ENCODE data around the gene SH3BP4. TPM values are rescaled to one million over a fixed set of nuclear protein-coding genes. Genes with fewer than 3 reads are reported as not detected.

SH3BP4 gene
- total RNA-seq, 1 donor from 2014 or later: 116 TPM

- DNase-seq (ENCODE audit: low read depth): no peak
Measured at GRCh38 chr2:234983011-234983726, 31.4 kb downstream of the SH3BP4 start.

- no peak for DNase-seq (ENCODE audit: low read depth)
Measured at GRCh38 chr2:234985608-234986245, 33.9 kb downstream of the SH3BP4 start.

GRCh38 chr2:234986390-234986789, 34.6 kb downstream of the SH3BP4 start:
- DNase-seq (ENCODE audit: low read depth): no peak

GRCh38 chr2:234986876-234987720, 35.3 kb downstream of the SH3BP4 start:
- no peak for DNase-seq (ENCODE audit: low read depth)

GRCh38 chr2:234987754-234988153, 35.9 kb downstream of the SH3BP4 start:
- no peak for DNase-seq (ENCODE audit: low read depth)

GRCh38 chr2:234988491-234988890, 36.7 kb downstream of the SH3BP4 start:
- DNase-seq (ENCODE audit: low read depth): no peak

- DNase-seq (ENCODE audit: low read depth): peak; percentile 92
Measured at GRCh38 chr2:234989183-234989701, 37.4 kb downstream of the SH3BP4 start.

- DNase-seq (ENCODE audit: low read depth): no peak
Measured at GRCh38 chr2:234990300-234990699, 38.5 kb downstream of the SH3BP4 start.

- no peak for DNase-seq (ENCODE audit: low read depth)
Measured at GRCh38 chr2:234991290-234991689, 39.5 kb downstream of the SH3BP4 start.

GRCh38 chr2:234991793-234992192, 40.0 kb downstream of the SH3BP4 start:
- no peak for DNase-seq (ENCODE audit: low read depth)

GRCh38 chr2:234992196-234992595, 40.4 kb downstream of the SH3BP4 start:
- no peak for DNase-seq (ENCODE audit: low read depth)

GRCh38 chr2:234992624-234993349, 41.0 kb downstream of the SH3BP4 start:
- DNase-seq (ENCODE audit: low read depth): no peak

- no peak for DNase-seq (ENCODE audit: low read depth)
Measured at GRCh38 chr2:234993541-234993981, 41.7 kb downstream of the SH3BP4 start.

GRCh38 chr2:234994438-234995321, 42.9 kb downstream of the SH3BP4 start:
- no peak for DNase-seq (ENCODE audit: low read depth)

GRCh38 chr2:234995332-234996068, 43.7 kb downstream of the SH3BP4 start:
- no peak for DNase-seq (ENCODE audit: low read depth)

- peak; percentile 91 for DNase-seq (ENCODE audit: low read depth)
Measured at GRCh38 chr2:234996069-234996940, 44.5 kb downstream of the SH3BP4 start.

GRCh38 chr2:234996941-234997270, 45.1 kb downstream of the SH3BP4 start:
- DNase-seq (ENCODE audit: low read depth): no peak

- DNase-seq (ENCODE audit: low read depth): no peak
Measured at GRCh38 chr2:234997389-234997788, 45.6 kb downstream of the SH3BP4 start.
